Mesodermal cell (in vitro differentiated cells): ENCODE measurements around the gene WDFY4.

ENCODE experiments used
- H3K27ac ChIP-seq: 2 replicates; pipeline ENCODE4 v1.7.0; 2013; ENCODE audit warnings: mild to moderate bottlenecking, low read depth, low read length, moderate library complexity; ENCODE audit not compliant: severe bottlenecking
- H3K36me3 ChIP-seq: 2 replicates; pipeline ENCODE4 v1.7.1; 2013; ENCODE audit warnings: mild to moderate bottlenecking, low read length, moderate library complexity; ENCODE audit not compliant: control insufficient read depth, insufficient read depth
- H3K4me1 ChIP-seq: one replicate; pipeline ENCODE4 v1.7.1; 2013; ENCODE audit warnings: mild to moderate bottlenecking, low read length; ENCODE audit not compliant: insufficient read depth, control insufficient read depth, poor library complexity, severe bottlenecking
- H3K4me3 ChIP-seq: 2 replicates; pipeline ENCODE4 v1.7.0; 2013; ENCODE audit warnings: low read length, control low read depth, mild to moderate bottlenecking; ENCODE audit not compliant: insufficient read depth, poor library complexity, severe bottlenecking; ENCODE audit errors: extremely low read depth
- H3K9me3 ChIP-seq: 2 replicates; pipeline ENCODE4 v1.7.1; 2013; ENCODE audit warnings: mild to moderate bottlenecking, low read length, moderate library complexity; ENCODE audit not compliant: control insufficient read depth
- WGBS, 2 experiments: methylation state at CpG; one replicate each; pipeline ENCODE4 v1.1.5; 2013; ENCODE audit warnings: missing lambda C conversion rate in 2 of 2; ENCODE audit not compliant: insufficient coverage in 2 of 2; 5-methylcytosine and 5-hydroxymethylcytosine counted together

WDFY4 gene

GRCh38 chr10:48970046-48970445 is 285.4 kb downstream of the WDFY4 start:
- Histone ChIP-seq H3K9me3 (no peaks in the 10 kb centered on the region), H3K36me3 (no peaks in the 10 kb centered on the region), H3K4me3 (no peak overlapping the region), H3K27ac (no peak overlapping the region), H3K4me1 (no peaks in the 10 kb centered on the region)
- 90 to 97% methylated on average over 5 to 14 of the region's 14 CpGs for WGBS, 2 experiments

- H3K4me3 ChIP-seq: no peak overlapping the region
- no peak overlapping the region for H3K27ac ChIP-seq
- WGBS, 2 experiments: no CpG with 5 or more reads among the region's 4 CpGs
- H3K4me1 ChIP-seq: no peaks in the 10 kb centered on the region
- no peaks in the 10 kb centered on the region for H3K9me3 ChIP-seq
- no peaks in the 10 kb centered on the region for H3K36me3 ChIP-seq
Measured at GRCh38 chr10:48970654-48971053, 286.0 kb downstream of the WDFY4 start.

GRCh38 chr10:48973065-48973464 is 288.4 kb downstream of the WDFY4 start:
- no peaks in the 10 kb centered on the region for H3K4me1 ChIP-seq
- no peaks in the 10 kb centered on the region for H3K9me3 ChIP-seq
- H3K36me3 ChIP-seq: no peaks in the 10 kb centered on the region
- 92 to 98% methylated on average over 4 to 5 of the region's 5 CpGs for WGBS, 2 experiments
- H3K4me3 ChIP-seq: no peak overlapping the region
- no peak overlapping the region for H3K27ac ChIP-seq

- H3K27ac ChIP-seq: no peak overlapping the region
- no peaks in the 10 kb centered on the region for H3K36me3 ChIP-seq
- no peaks in the 10 kb centered on the region for H3K4me1 ChIP-seq
- no peaks in the 10 kb centered on the region for H3K9me3 ChIP-seq
- WGBS, 2 experiments: 90 to 92% methylated on average over 10 to 11 of the region's 12 CpGs
- H3K4me3 ChIP-seq: no peak overlapping the region
Measured at GRCh38 chr10:48974510-48975156, 290.0 kb downstream of the WDFY4 start.

- no peaks in the 10 kb centered on the region for H3K9me3 ChIP-seq
- no peaks in the 10 kb centered on the region for H3K4me1 ChIP-seq
- H3K4me3 ChIP-seq: no peak overlapping the region
- H3K36me3 ChIP-seq: no peaks in the 10 kb centered on the region
- H3K27ac ChIP-seq: no peak overlapping the region
Measured at GRCh38 chr10:48976196-48976595, 291.5 kb downstream of the WDFY4 start.

GRCh38 chr10:48978318-48978717 is 293.6 kb downstream of the WDFY4 start:
- Histone ChIP-seq H3K4me3 (no peak overlapping the region), H3K36me3 (no peaks in the 10 kb centered on the region), H3K9me3 (no peaks in the 10 kb centered on the region), H3K27ac (no peak overlapping the region), H3K4me1 (no peaks in the 10 kb centered on the region)
- 64 to 66% methylated on average over 2 to 4 of the region's 5 CpGs for WGBS, 2 experiments

GRCh38 chr10:48981310-48981907 is 296.7 kb downstream of the WDFY4 start:
- 31% methylated on average over 10 of the region's 12 CpGs for WGBS, 2 experiments
- no peaks in the 10 kb centered on the region for H3K9me3 ChIP-seq

GRCh38 chr10:48982584-48982983 is 297.9 kb downstream of the WDFY4 start:
- Histone ChIP-seq H3K27ac (no peak overlapping the region), H3K36me3 (no peaks in the 10 kb centered on the region), H3K9me3 (no peaks in the 10 kb centered on the region), H3K4me1 (no peaks in the 10 kb centered on the region), H3K4me3 (no peak overlapping the region)
- 83 to 100% methylated on average over 2 of the region's 5 CpGs for WGBS, 2 experiments

More at GRCh38 chr10:48981310-48981907, 296.7 kb downstream of the WDFY4 start:
- Histone ChIP-seq H3K4me3 (no peak overlapping the region), H3K36me3 (no peaks in the 10 kb centered on the region), H3K27ac (no peak overlapping the region), H3K4me1 (no peaks in the 10 kb centered on the region)

GRCh38 chr10:48983648-48984351 is 299.1 kb downstream of the WDFY4 start:
- no peak overlapping the region for H3K4me3 ChIP-seq
- no peaks in the 10 kb centered on the region for H3K4me1 ChIP-seq
- no peak overlapping the region for H3K27ac ChIP-seq
- 71 to 92% methylated on average over 1 to 3 of the region's 5 CpGs for WGBS, 2 experiments
- no peaks in the 10 kb centered on the region for H3K9me3 ChIP-seq
- H3K36me3 ChIP-seq: no peaks in the 10 kb centered on the region

- H3K4me3 ChIP-seq: no peak overlapping the region
- H3K36me3 ChIP-seq: no peaks in the 10 kb centered on the region
- WGBS, 2 experiments: 93 to 96% methylated on average over 6 to 7 of the region's 7 CpGs
- no peaks in the 10 kb centered on the region for H3K4me1 ChIP-seq
- H3K27ac ChIP-seq: no peak overlapping the region
- H3K9me3 ChIP-seq: no peaks in the 10 kb centered on the region
Measured at GRCh38 chr10:48985621-48986158, 301.0 kb downstream of the WDFY4 start.

GRCh38 chr10:48990226-48990625 is 305.6 kb downstream of the WDFY4 start:
- no peaks in the 10 kb centered on the region for H3K4me1 ChIP-seq
- WGBS, 2 experiments: no CpG with 5 or more reads among the region's 1 CpG

More at GRCh38 chr10:48990226-48990625, 305.6 kb downstream of the WDFY4 start:
- H3K27ac ChIP-seq: no peak overlapping the region
- H3K9me3 ChIP-seq: no peaks in the 10 kb centered on the region
- H3K4me3 ChIP-seq: no peak overlapping the region
- no peaks in the 10 kb centered on the region for H3K36me3 ChIP-seq
